BLaER1 (cell line): Measurements from ENCODE around the gene GPR183.

ENCODE experiments used
- H3K27ac ChIP-seq: shearing (Covaris generic); formaldehyde crosslinking; 2 replicates; pipeline ENCODE4 v1.8.1; 2022
- H3K27me3 ChIP-seq: shearing (Covaris generic); formaldehyde crosslinking; 2 replicates; pipeline ENCODE4 v1.8.1; 2022
- H3K36me3 ChIP-seq: shearing (Covaris generic); formaldehyde crosslinking; 2 replicates; pipeline ENCODE4 v1.8.1; 2022
- H3K4me1 ChIP-seq: shearing (Covaris generic); formaldehyde crosslinking; 2 replicates; pipeline ENCODE4 v1.8.1; 2022
- H3K4me2 ChIP-seq: shearing (Covaris generic); formaldehyde crosslinking; 2 replicates; pipeline ENCODE4 v1.8.1; 2022
- H3K4me3 ChIP-seq: shearing (Covaris generic); formaldehyde crosslinking; 2 replicates; pipeline ENCODE4 v1.8.1; 2022
- H3K9ac ChIP-seq: shearing (Covaris generic); formaldehyde crosslinking; 2 replicates; pipeline ENCODE4 v1.8.1; 2022
- H3K9me3 ChIP-seq: shearing (Covaris generic); formaldehyde crosslinking; 2 replicates; pipeline ENCODE4 v1.8.1; 2022
- H4K20me1 ChIP-seq: shearing (Covaris generic); formaldehyde crosslinking; 2 replicates; pipeline ENCODE4 v1.8.1; 2022
- Cebpa-rat ChIP-seq: shearing (Covaris generic); IDR thresholded peaks from 2 replicates; pipeline ENCODE4 v1.8.1; 2022

GPR183 gene

DNA sequence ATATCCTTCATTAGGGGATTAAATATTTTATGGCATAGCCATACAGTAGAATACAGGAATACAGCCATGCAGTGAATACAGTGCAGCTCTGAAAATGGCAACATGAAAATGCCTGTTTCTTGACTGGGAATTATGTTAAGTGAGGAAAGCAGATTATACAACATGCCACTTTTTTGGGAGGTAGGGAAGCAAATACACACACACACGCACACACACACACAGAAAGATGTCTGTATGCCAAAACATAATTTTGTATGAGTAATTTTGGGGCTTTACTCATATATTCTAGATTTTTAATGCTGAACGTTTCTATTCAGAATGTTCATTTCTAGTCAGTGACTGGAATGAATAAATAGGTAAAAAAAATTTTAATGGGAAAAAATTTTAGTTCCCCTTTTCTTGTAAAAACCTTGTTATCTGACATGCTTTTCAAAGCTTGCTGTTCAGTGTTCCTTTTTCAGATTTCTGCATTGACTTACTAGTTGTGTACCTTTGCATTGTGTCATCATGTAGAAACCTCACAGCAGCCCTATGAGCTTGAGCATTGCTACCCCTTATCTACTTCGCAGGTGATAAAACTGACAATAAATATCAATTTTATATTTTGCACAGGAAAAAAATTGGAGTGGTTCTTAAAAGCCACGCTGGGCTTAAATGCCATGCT, 7.8 kb downstream of the GPR183 start:
- Histone ChIP-seq H3K9ac (no peak overlapping the region), H3K4me1 (peaks cover 10% of the 10 kb centered on the region; the same call in 1 of the 2 replicates), H3K27ac (no peak overlapping the region), H3K27me3 (no peaks in the 10 kb centered on the region; the same call in 1 of the 2 replicates), H3K36me3 (peaks cover 42% of the 10 kb centered on the region), H4K20me1 (peaks cover 82% of the 10 kb centered on the region), H3K4me3 (no peak overlapping the region), H3K9me3 (no peaks in the 10 kb centered on the region), H3K4me2 (no peak overlapping the region)
- no peak for TF ChIP-seq Cebpa-rat

DNA sequence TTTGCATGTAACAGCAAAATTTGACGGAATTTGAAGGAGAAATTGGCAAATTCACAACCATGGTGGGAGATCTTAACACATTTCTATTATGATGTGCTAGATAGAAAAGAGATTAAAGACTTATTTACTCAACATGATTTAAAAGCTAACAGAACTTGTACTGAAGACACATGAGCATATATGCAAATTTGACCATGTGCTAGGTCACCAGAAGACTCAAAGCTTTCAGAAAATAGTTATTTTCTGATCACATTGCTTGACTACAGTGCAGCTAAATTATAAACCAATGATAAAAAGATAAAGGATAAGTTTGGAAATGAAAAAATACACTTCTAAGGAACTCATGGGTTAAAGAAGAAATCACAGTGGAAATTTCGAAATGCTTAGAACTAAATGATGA, 9.1 kb downstream of the GPR183 start:
- no peaks in the 10 kb centered on the region; the same call in 1 of the 2 replicates for H3K27me3 ChIP-seq
- H3K27ac ChIP-seq = no peak overlapping the region
- H3K9me3 ChIP-seq = no peaks in the 10 kb centered on the region
- no peak for TF ChIP-seq Cebpa-rat
- peaks cover 33% of the 10 kb centered on the region for H3K36me3 ChIP-seq
- no peak overlapping the region for H3K4me2 ChIP-seq
- H3K4me3 ChIP-seq = no peak overlapping the region
- no peak overlapping the region for H3K9ac ChIP-seq
- H3K4me1 ChIP-seq = peaks cover 10% of the 10 kb centered on the region; the same call in 1 of the 2 replicates
- H4K20me1 ChIP-seq = peaks cover 74% of the 10 kb centered on the region

DNA sequence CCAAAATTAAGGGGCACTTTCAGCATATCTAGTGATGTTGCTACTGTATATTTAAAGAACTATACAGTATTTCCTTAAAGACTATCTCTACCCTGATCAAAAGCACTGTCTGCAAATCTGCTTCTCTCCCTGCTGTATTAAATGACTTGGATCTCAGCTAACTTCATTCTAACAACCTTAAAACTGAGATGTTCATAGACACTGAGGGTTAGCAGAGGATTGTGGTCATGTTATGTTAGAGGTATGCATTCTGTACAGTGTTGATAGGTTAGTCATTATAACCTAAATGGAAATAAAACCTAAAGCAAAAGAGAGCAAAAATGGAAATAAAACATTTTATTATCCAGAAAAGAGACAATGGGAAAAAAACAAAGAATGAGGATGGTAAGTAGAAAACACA, 9.9 kb downstream of the GPR183 start:
- Histone ChIP-seq H3K27me3 (no peaks in the 10 kb centered on the region; the same call in 1 of the 2 replicates), H3K4me3 (no peak overlapping the region), H3K36me3 (peaks cover 26% of the 10 kb centered on the region), H4K20me1 (peaks cover 71% of the 10 kb centered on the region), H3K4me1 (peaks cover 10% of the 10 kb centered on the region; the same call in 1 of the 2 replicates), H3K9ac (no peak overlapping the region), H3K4me2 (no peak overlapping the region), H3K27ac (no peak overlapping the region), H3K9me3 (no peaks in the 10 kb centered on the region)
- no peak for TF ChIP-seq Cebpa-rat

DNA sequence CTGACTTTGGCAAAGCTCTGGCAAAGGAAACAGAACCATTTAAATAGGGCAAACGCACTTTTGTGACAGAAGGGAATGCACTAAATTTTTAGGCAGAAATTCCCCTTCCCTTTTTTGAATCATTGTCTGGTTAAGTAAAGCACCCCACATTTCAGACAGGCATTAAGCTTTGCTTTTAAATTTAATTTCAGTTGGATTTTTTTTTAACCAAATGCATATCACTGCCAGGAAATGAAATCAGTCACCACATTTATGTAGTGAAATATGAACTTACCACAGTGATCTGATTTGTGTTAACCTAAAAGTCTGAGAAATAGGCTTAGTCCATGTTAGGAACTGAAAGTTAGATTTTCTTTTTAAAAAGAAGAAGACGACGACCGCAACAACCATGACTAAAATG, 10.8 kb downstream of the GPR183 start:
- TF ChIP-seq Cebpa-rat = no peak
- no peak overlapping the region for H3K27ac ChIP-seq
- no peak overlapping the region for H3K9ac ChIP-seq
- H3K27me3 ChIP-seq = no peaks in the 10 kb centered on the region; the same call in 1 of the 2 replicates
- no peaks in the 10 kb centered on the region for H3K9me3 ChIP-seq
- no peak overlapping the region for H3K4me2 ChIP-seq
- H4K20me1 ChIP-seq = peaks cover 63% of the 10 kb centered on the region
- peaks cover 22% of the 10 kb centered on the region for H3K36me3 ChIP-seq
- no peak overlapping the region for H3K4me3 ChIP-seq
- H3K4me1 ChIP-seq = peaks cover 10% of the 10 kb centered on the region; the same call in 1 of the 2 replicates

DNA sequence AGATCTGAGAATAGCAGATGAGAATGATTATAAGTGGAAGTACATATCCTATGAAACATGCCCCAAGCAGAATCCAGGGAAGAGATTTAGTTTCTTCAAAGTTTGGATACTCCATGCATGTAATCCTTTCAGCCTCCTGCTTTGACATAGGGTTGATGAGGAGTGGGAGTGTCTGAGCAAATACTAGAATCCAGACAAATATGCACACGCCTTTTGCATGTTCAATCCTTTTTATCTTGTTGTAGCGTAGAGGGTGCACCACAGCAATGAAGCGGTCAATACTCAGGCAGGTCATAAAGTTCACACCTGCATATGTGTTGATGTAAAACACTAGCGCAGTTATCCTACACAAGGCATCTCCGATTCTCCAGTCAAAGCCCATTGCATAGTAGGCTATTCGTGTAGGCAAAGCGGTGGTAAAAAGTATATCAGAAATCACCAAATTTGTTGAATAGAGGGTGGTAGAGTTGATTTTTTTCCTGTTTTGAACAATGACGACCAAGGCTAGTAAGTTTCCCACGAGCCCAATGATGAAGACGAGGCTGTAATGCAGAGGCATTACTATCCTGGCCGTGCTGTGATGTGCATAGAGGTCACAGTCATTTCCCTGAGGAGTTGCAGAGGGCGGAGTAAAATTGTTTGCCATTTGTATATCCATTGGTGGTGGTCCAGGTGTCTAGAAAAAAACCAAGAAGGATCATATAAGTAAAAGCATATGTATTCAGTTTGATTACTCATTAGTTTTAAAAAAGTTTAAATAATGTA, 11.5 kb downstream of the GPR183 start:
- peaks cover 26% of the 10 kb centered on the region for H3K36me3 ChIP-seq
- no peaks in the 10 kb centered on the region for H3K9me3 ChIP-seq
- no peak overlapping the region for H3K4me3 ChIP-seq
- peaks cover 63% of the 10 kb centered on the region for H4K20me1 ChIP-seq
- TF ChIP-seq Cebpa-rat = no peak
- H3K4me2 ChIP-seq = no peak overlapping the region
- H3K4me1 ChIP-seq = peaks cover 10% of the 10 kb centered on the region; the same call in 1 of the 2 replicates
- no peak overlapping the region for H3K9ac ChIP-seq
- H3K27ac ChIP-seq = no peak overlapping the region
- no peaks in the 10 kb centered on the region; the same call in 1 of the 2 replicates for H3K27me3 ChIP-seq

DNA sequence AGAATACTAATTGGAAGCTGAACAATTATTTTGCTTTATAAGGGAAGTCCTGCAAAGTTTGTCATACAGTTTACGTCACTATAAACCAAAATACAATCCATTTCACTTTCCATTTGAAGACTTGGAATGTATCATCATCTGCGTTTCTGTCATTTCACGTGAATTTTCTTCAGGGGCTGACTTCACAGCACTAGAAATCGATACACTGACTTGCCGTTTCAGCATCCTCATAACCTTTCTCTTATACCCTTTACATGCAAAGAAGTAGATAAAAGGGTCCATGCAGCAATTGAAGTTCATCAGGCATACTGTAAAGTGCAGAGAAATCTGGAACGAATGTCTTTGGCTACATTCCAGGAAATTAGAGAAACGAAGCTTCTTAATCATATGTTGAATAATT, 12.2 kb downstream of the GPR183 start:
- H3K4me1 ChIP-seq = peaks cover 10% of the 10 kb centered on the region; the same call in 1 of the 2 replicates
- H3K27ac ChIP-seq = no peak overlapping the region
- H3K27me3 ChIP-seq = no peaks in the 10 kb centered on the region; the same call in 1 of the 2 replicates
- peaks cover 30% of the 10 kb centered on the region for H3K36me3 ChIP-seq
- H3K4me2 ChIP-seq = no peak overlapping the region
- no peak overlapping the region for H3K9ac ChIP-seq
- peaks cover 56% of the 10 kb centered on the region for H4K20me1 ChIP-seq
- TF ChIP-seq Cebpa-rat = no peak
- H3K9me3 ChIP-seq = no peaks in the 10 kb centered on the region
- no peak overlapping the region for H3K4me3 ChIP-seq

DNA sequence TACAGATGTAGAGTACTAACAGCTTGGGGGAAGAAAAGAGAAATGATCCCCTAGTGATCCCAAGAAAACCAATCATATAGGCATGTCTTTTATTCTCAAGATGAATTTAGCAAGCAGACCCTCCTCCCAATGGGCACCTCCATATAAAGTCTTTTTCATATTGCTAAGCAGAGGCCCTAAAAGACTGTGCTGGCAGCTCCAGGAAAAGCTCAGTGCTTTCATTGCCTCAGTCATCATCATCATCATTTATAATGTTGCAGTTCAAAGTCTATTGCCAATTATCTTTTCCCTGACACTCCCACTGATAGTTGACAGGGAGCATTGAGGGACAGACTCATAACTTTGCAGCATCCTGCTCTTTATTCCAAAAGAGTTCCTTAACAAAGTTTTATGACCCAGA, 13.0 kb downstream of the GPR183 start:
- peaks cover 10% of the 10 kb centered on the region; the same call in 1 of the 2 replicates for H3K4me1 ChIP-seq
- H3K4me2 ChIP-seq = no peak overlapping the region
- no peaks in the 10 kb centered on the region for H3K9me3 ChIP-seq
- no peak for TF ChIP-seq Cebpa-rat
- H3K27ac ChIP-seq = no peak overlapping the region
- no peaks in the 10 kb centered on the region for H3K27me3 ChIP-seq
- H3K9ac ChIP-seq = no peak overlapping the region
- peaks cover 50% of the 10 kb centered on the region for H4K20me1 ChIP-seq
- H3K36me3 ChIP-seq = peaks cover 34% of the 10 kb centered on the region
- H3K4me3 ChIP-seq = no peak overlapping the region

DNA sequence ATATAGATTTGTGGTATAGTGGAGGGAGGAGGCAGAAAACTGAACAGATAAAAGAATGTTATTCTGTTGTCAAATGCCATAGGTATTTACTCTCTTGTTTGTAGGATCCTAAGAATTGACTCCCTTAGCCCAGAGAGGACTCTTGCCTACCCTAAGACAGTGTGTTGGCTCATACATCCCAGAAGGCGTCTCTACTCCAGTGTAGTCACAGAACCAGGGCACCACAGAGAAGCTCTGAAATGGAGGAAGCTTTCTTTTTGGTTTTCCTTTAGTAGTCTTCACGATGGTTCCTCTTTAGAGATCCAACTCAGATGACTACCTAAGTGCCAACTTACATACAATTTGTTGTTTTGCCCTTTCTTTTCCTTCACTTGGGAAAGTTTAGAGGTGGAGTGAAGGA, 14.0 kb downstream of the GPR183 start:
- Histone ChIP-seq H3K9ac (no peak overlapping the region), H3K4me1 (peaks cover 10% of the 10 kb centered on the region; the same call in 1 of the 2 replicates), H4K20me1 (peaks cover 40% of the 10 kb centered on the region), H3K4me2 (no peak overlapping the region), H3K4me3 (no peak overlapping the region), H3K27ac (no peak overlapping the region), H3K36me3 (peaks cover 39% of the 10 kb centered on the region), H3K9me3 (no peaks in the 10 kb centered on the region), H3K27me3 (no peaks in the 10 kb centered on the region)
- TF ChIP-seq Cebpa-rat = no peak

DNA sequence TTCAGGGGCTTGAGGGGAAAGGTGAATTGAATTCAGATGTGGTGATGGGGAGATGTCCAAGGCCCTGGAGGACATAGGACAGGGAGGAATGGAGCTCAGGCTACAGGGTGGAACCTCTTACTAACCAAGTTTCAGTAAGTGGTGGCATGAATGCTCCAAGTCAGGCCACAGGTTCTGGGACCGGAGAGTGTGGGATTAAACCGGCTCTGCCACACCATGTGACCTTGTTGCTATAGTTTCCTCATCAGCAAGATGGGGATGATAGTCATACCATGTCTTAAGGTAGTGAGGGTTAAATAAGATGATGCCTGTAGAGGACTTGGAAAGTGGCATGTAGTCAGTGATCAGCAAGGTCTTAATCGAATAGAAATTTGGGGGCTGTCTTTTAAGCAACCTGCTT, 16.3 kb downstream of the GPR183 start:
- TF ChIP-seq Cebpa-rat = no peak

More for the DNA sequence above, 16.3 kb downstream of the GPR183 start:
- Histone ChIP-seq H3K9ac (no peak overlapping the region), H3K36me3 (peaks cover 56% of the 10 kb centered on the region), H3K4me2 (no peak overlapping the region), H4K20me1 (peaks cover 31% of the 10 kb centered on the region), H3K4me3 (no peak overlapping the region), H3K27me3 (no peaks in the 10 kb centered on the region), H3K27ac (no peak overlapping the region), H3K4me1 (peaks cover 6% of the 10 kb centered on the region; the same call in 1 of the 2 replicates), H3K9me3 (no peaks in the 10 kb centered on the region)
